Measurements from ENCODE around the gene VLDLR. TPM values are rescaled to one million over a fixed set of nuclear protein-coding genes. Genes with fewer than 3 reads are reported as not detected.

Gene VLDLR
- total and polyA plus RNA-seq, 2 of the 8 experiments (the other 6 are each of a cell fraction or from before 2014, with no cell fraction given) = 24.2 to 49.1 TPM

GRCh38 chr9:2583308-2584013 is 38.1 kb upstream of the VLDLR start (continued):
- TF ChIP-seq, protein P1, sequence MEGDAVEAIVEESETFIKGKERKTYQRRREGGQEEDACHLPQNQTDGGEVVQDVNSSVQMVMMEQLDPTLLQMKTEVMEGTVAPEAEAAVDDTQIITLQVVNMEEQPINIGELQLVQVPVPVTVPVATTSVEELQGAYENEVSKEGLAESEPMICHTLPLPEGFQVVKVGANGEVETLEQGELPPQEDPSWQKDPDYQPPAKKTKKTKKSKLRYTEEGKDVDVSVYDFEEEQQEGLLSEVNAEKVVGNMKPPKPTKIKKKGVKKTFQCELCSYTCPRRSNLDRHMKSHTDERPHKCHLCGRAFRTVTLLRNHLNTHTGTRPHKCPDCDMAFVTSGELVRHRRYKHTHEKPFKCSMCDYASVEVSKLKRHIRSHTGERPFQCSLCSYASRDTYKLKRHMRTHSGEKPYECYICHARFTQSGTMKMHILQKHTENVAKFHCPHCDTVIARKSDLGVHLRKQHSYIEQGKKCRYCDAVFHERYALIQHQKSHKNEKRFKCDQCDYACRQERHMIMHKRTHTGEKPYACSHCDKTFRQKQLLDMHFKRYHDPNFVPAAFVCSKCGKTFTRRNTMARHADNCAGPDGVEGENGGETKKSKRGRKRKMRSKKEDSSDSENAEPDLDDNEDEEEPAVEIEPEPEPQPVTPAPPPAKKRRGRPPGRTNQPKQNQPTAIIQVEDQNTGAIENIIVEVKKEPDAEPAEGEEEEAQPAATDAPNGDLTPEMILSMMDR (IDR thresholded peaks at IDR 0.05; ENCODE audit: control extremely low read depth in 1 of 3, insufficient read depth in 1 of 3, low read depth in 1 of 3, low read length in 3 of 3) = no peak
- no peak for TF ChIP-seq POLR2AphosphoS5 (IDR thresholded peaks at IDR 0.05; ENCODE audit: low read depth, low read length)
- TF ChIP-seq RFX5 (IDR thresholded peaks at IDR 0.05; ENCODE audit: borderline replicate concordance, low read depth, low read length) = no peak
- no peak for TF ChIP-seq JUN (IDR thresholded peaks at IDR 0.05; ENCODE audit: low read depth, low read length)
- no peak for TF ChIP-seq FOSL1 (IDR thresholded peaks at IDR 0.05; ENCODE audit: insufficient read depth, low read depth, low read length)
- TF ChIP-seq EZH2 (IDR thresholded peaks at IDR 0.05; ENCODE audit: low read depth, low read length, severe bottlenecking) = no peak
- TF ChIP-seq JUND (IDR thresholded peaks at IDR 0.05; ENCODE audit: low read length) = no peak
- no peak for TF ChIP-seq EGR1 (IDR thresholded peaks at IDR 0.05; ENCODE audit: borderline replicate concordance, low read depth, low read length)
